ENCODE data around the gene LTK.

- TF ChIP-seq CTCF (IDR thresholded peaks at IDR 0.05; ENCODE audit: low read depth, low read length, poor library complexity, severe bottlenecking) (no peak), EZH2phosphoT487 (IDR thresholded peaks at IDR 0.05; ENCODE audit: borderline replicate concordance, low read length) (no peak)
Measured at GRCh38 chr15:41493205-41493901, 20.3 kb downstream of the LTK start, which contains the start of gene ITPKA.
